ENCODE data around the gene CHD5. TPM values are rescaled to one million over a fixed set of nuclear protein-coding genes. Genes with fewer than 3 reads are reported as not detected.

CHD5 gene
- total RNA-seq, 1 experiment from 2014 or later: 0.39 TPM

DNA sequence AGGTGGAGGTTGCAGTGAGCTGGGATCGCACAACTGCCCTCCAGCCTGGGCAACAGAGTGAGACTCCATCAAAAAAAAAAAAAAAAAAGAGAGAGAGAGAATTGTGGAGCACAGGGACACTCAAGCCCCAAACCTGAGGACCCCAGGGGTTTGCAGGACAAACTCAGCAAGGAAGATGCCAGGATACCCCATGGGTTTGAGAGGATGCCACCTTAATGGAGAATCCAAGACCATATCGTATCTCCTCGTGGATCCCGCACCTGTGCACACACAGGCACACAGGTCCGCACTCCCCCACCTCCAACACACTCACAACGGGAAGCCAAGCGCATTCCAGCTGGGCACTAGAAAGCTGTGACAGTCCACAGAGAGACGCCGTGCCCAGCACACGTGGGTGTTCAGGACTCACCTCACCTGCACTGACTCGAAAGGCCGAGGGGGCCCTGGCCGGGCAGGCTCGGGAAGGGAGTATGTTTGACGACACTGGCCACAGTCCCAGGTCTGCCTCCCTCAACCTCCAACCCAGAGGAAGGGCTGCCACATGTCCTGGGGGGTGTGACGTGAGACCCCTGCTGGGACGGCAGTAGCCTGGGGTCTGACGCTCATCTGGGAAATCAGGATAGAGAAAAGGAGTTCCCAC, 11.1 kb downstream of the CHD5 start:
- intact Hi-C loops (cut with micrococcal nuclease; ENCODE audit: unreplicated experiment): loop anchor here (10.0 kb wide), 1 partner anchor 64 kb away; no protein-coding TSS in a partner anchor
- TF ChIP-seq, protein P1, sequence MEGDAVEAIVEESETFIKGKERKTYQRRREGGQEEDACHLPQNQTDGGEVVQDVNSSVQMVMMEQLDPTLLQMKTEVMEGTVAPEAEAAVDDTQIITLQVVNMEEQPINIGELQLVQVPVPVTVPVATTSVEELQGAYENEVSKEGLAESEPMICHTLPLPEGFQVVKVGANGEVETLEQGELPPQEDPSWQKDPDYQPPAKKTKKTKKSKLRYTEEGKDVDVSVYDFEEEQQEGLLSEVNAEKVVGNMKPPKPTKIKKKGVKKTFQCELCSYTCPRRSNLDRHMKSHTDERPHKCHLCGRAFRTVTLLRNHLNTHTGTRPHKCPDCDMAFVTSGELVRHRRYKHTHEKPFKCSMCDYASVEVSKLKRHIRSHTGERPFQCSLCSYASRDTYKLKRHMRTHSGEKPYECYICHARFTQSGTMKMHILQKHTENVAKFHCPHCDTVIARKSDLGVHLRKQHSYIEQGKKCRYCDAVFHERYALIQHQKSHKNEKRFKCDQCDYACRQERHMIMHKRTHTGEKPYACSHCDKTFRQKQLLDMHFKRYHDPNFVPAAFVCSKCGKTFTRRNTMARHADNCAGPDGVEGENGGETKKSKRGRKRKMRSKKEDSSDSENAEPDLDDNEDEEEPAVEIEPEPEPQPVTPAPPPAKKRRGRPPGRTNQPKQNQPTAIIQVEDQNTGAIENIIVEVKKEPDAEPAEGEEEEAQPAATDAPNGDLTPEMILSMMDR (IDR thresholded peaks at IDR 0.05; ENCODE audit: insufficient read depth in 1 of 2, low read depth in 1 of 2, low read length in 1 of 2, severe bottlenecking in 1 of 2, unreplicated experiment in 1 of 2): no peak
- no peak overlapping the region for H3K4me3 ChIP-seq (ENCODE audit: low read depth, low read length)
- H3K36me3 ChIP-seq (ENCODE audit: control insufficient read depth, insufficient read depth, low read length): no peaks in the 10 kb centered on the region
- no peak for DNase-seq
- Mint-ChIP-seq H3K27ac (ENCODE audit: unreplicated experiment) (no peak overlapping the region), H3K9me3 (ENCODE audit: unreplicated experiment) (no peaks in the 10 kb centered on the region), H3K27me3 (ENCODE audit: insufficient read depth, unreplicated experiment) (peaks cover 5% of the 10 kb centered on the region), H3K4me1 (ENCODE audit: low read depth, unreplicated experiment) (no peaks in the 10 kb centered on the region), H3K36me3 (ENCODE audit: insufficient read depth, unreplicated experiment) (no peaks in the 10 kb centered on the region), H3K4me3 (ENCODE audit: unreplicated experiment) (no peak overlapping the region)
- POLR2A ChIA-PET: no interaction called here
- no TSS peak for BruUV-seq (replicated peaks)
- no peaks in the 10 kb centered on the region for H3K27me3 ChIP-seq (replicated peaks; ENCODE audit: control insufficient read depth, insufficient read depth, low read length)
- H3K4me1 ChIP-seq: no peaks in the 10 kb centered on the region
- CTCF ChIA-PET: no interaction called here
- H3K9me3 ChIP-seq: no peaks in the 10 kb centered on the region

- Histone ChIP-seq H3K36me3 (ENCODE audit: control insufficient read depth, insufficient read depth, low read length) (no peaks in the 10 kb centered on the region), H3K9me3 (no peaks in the 10 kb centered on the region), H3K4me3 (ENCODE audit: low read depth, low read length) (no peak overlapping the region), H3K27me3 (replicated peaks; ENCODE audit: control insufficient read depth, insufficient read depth, low read length) (no peaks in the 10 kb centered on the region), H3K4me1 (no peaks in the 10 kb centered on the region)
- peaks cover 5% of the 10 kb centered on the region for H3K27me3 Mint-ChIP-seq (ENCODE audit: insufficient read depth, unreplicated experiment)
- DNase-seq: no peak
- no peaks in the 10 kb centered on the region for H3K36me3 Mint-ChIP-seq (ENCODE audit: insufficient read depth, unreplicated experiment)
- ChIA-PET CTCF (interaction anchor here (0.6 kb wide), 1 partner anchor 15 kb away, joined by 3 read pairs; no protein-coding TSS in a partner anchor), POLR2A (interaction anchor here (0.6 kb wide), 1 partner anchor 39 kb away, joined by 3 read pairs; no protein-coding TSS in a partner anchor)
- intact Hi-C loops (cut with micrococcal nuclease; ENCODE audit: unreplicated experiment): loop anchor here (10.0 kb wide), 1 partner anchor 63 kb away; no protein-coding TSS in a partner anchor
- BruUV-seq (replicated peaks): no TSS peak
- H3K27ac Mint-ChIP-seq (ENCODE audit: unreplicated experiment): no peak overlapping the region
- H3K4me3 Mint-ChIP-seq (ENCODE audit: unreplicated experiment): no peak overlapping the region
- TF ChIP-seq, protein P1 (IDR thresholded peaks at IDR 0.05; ENCODE audit: insufficient read depth in 1 of 2, low read depth in 1 of 2, low read length in 1 of 2, severe bottlenecking in 1 of 2, unreplicated experiment in 1 of 2): no peak
- no peaks in the 10 kb centered on the region for H3K9me3 Mint-ChIP-seq (ENCODE audit: unreplicated experiment)
- H3K4me1 Mint-ChIP-seq (ENCODE audit: low read depth, unreplicated experiment): no peaks in the 10 kb centered on the region
Observed at GRCh38 chr1:6167391-6168303, 12.5 kb downstream of the CHD5 start.

- H3K27me3 Mint-ChIP-seq (ENCODE audit: insufficient read depth, unreplicated experiment): peaks cover 5% of the 10 kb centered on the region
- CTCF ChIA-PET: no interaction called here
- intact Hi-C loops (cut with micrococcal nuclease; ENCODE audit: unreplicated experiment): loop anchor here (10.0 kb wide), 1 partner anchor 62 kb away; no protein-coding TSS in a partner anchor
Observed at GRCh38 chr1:6166655-6167390, 13.3 kb downstream of the CHD5 start.

More at GRCh38 chr1:6166655-6167390, 13.3 kb downstream of the CHD5 start:
- H3K4me1 Mint-ChIP-seq (ENCODE audit: low read depth, unreplicated experiment): no peaks in the 10 kb centered on the region
- Histone ChIP-seq H3K4me3 (ENCODE audit: low read depth, low read length) (no peak overlapping the region), H3K27me3 (replicated peaks; ENCODE audit: control insufficient read depth, insufficient read depth, low read length) (no peaks in the 10 kb centered on the region), H3K4me1 (no peaks in the 10 kb centered on the region), H3K36me3 (ENCODE audit: control insufficient read depth, insufficient read depth, low read length) (no peaks in the 10 kb centered on the region), H3K9me3 (no peaks in the 10 kb centered on the region)
- H3K9me3 Mint-ChIP-seq (ENCODE audit: unreplicated experiment): no peaks in the 10 kb centered on the region
- TF ChIP-seq, protein P1 (IDR thresholded peaks at IDR 0.05; ENCODE audit: insufficient read depth in 1 of 2, low read depth in 1 of 2, low read length in 1 of 2, severe bottlenecking in 1 of 2, unreplicated experiment in 1 of 2): no peak
- no peak overlapping the region for H3K4me3 Mint-ChIP-seq (ENCODE audit: unreplicated experiment)
- no peak for DNase-seq
- no TSS peak for BruUV-seq (replicated peaks)
- POLR2A ChIA-PET: no interaction called here
- no peak overlapping the region for H3K27ac Mint-ChIP-seq (ENCODE audit: unreplicated experiment)
- no peaks in the 10 kb centered on the region for H3K36me3 Mint-ChIP-seq (ENCODE audit: insufficient read depth, unreplicated experiment)
